Superior temporal gyrus (tissue), 1 donor: ENCODE data around the gene SLC6A1.

ENCODE experiments used
- DNase-seq: peaks from one replicate; pipeline ENCODE4 v3.0.0-alpha.2; 2016; ENCODE audit errors: extremely low spot score

SLC6A1 gene

DNA sequence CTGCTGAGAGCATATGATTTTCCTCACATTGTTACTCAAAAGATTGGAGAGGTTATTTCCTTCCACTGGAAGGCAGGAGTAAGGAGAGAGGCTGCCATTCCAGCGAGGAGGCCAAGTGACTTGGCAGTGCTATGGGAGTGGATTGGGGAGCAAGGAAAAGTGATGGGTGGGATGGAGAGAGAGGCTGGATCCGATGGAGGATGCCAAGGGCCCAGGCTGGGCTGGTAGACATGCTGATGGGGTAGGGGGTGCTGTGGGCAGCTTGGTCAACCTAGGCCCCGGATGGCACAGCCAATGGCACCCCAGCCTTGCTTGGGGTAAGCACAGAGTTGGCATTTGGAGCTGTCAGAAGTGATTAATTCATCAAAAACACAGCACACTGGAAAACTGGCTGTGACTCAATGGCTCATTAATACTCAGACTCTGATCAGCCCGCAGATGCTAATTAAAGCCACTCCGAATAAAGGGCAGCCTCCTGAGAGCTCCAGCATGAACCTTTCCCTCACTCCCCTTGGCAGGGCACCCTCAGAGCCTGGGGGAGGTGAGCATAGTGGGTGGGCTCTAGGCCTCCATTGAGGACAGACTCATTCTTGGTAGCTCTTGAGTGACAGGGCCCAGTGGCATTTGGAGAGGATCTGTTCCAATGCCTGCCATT, 22.1 kb upstream of the SLC6A1 start:
- DNase-seq = no peak

DNA sequence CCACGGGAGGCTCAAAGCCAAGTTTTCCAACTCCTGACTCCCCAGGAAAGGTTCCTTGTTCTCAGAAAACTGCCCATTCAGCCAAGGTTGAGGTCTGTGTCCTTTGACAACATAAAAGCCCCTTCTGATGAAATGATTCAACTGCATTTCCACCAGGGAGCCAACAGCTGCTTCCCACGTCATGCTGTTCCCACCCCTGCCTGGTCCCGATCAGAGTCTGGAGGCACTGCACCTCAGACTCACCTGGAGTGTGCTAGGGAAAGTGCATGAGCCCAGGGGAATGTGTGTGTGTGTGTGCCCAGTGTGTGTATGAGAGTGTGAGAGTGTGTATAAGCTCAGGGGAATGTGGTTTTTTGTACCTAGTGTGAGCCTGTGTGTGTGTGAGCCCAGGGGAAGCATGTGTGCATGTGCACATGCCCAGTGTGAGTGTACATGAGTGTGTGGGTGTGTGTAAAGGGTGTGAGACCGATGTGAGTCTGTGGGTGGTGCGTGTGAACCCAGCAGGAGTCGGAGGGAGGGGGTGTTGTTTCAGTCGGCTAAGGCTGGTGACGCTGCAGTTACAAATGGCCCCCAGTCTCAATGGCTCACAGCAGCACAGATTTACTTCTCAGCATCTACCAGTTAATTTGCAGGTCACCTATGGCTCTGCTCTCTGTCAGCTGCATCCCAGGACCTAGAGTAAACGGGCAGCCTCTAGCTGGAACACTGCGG, 20.3 kb upstream of the SLC6A1 start:
- no peak for DNase-seq

DNA sequence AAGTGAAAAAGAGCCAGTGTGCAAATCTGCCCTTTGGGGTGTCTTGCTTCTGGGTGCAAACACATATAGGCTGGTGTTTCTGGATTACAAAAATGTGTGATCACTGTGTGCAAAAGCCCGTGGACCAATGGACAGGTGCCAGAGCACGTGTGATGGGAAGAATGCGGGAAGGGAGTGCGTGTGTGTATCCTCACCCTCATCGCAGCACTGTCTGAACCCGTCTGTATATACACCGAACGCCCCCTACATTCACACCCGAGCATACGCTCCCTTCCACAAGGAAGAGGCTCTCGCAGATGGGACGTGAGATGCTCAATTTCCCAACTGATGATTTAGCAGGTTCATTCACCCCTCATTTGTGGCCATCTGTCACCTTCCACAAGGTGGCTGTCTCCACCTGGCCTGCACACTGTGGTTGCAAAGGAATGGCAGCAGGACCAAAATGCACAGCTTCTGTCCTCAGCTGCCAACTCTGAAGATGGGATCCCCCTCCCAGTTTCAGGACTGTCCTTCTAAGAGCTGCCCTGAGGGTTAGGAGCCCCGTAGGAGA, 19.4 kb upstream of the SLC6A1 start:
- DNase-seq = no peak

DNA sequence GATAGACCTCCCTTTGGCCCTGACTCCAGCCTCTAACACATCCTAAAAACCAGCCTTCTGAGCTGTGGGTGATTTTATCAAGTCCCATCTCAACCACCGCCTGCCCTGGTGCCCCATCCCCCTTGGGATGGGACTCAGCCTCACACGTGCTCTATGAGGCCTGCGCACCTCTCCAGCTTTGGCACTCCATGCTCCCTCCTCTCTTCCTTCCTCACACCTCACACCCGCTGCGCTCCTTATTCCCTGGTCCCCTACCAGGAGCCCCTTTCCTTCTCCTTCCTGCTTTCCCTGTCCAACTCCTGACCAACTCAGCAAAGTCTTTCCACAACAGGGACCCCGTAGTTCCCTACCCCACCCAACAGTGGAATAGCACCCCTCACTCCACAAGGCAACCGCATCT, 18.4 kb upstream of the SLC6A1 start:
- DNase-seq = no peak

DNA sequence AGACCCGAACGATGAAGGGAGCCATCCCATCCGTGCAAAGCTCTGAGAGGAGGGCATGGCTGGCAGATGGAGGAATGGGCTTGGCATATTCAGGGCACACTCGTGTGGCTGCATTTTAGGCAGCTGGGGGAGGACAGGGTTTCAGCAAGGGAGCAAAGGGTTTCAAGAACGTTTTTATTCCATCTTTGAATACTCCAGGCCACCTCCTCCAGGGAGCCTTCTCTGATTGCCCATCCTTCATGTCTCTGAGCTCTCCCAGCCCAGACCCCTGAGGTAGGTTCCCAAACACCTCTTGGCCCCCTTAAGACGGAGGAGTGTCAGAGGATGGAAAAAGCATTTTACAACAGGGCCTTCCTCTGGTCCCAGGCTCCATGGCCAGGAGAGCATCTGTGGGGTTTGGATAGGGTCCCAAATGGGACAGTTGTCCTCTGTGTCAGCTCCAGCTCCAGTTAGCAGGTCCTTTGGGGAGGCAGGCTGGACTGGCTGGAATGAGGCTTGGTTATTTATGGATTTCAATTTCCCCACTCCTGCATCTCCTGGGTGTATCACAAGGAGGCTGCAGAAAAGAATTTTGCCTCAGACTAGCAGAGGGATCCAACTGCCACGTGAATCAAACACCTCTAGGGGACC, 17.7 kb upstream of the SLC6A1 start:
- no peak for DNase-seq

DNA sequence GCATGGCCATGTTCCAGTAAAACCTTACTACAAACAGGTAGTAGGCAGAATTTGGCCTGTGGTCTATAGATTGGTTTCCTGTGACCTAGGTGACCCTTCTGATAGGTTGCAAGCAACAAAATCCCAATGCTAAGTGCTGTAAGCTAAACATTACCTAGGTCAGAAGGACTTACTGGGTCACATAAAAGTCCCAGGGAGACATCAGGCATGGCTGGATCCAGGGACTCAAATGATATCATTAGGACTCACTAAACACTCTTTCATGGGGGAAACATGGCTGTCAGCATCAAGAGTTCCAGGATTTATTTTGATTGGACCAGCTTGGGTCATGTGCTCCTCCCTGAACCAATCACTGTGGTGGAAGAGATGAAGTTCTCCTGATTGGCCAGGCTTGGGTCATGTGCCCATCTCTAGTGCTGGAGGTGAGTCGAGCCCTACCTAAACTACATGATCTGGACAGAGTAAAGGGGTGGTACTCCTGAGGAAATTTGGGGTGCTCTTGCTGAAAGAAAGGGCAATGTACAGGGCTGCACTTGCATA, 16.8 kb upstream of the SLC6A1 start:
- no peak for DNase-seq

DNA sequence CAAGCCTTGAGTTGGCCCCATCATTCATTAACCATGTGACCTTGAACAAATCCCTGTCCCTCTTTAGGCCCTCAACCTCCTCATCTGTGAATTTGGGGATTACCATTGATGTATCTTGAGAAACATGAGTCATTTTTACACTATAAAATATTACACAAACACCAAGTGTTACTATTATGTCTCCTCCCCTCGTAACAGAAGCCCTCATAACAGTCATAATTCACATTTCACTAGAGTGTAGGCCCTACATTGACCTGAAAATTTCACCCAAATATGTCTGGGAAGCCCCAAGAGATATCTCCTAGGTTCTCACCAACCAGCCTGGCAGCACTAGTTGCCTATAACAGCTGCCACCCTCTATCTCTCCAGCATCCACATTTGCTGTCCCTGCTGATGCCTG, 15.8 kb upstream of the SLC6A1 start:
- DNase-seq = no peak

DNA sequence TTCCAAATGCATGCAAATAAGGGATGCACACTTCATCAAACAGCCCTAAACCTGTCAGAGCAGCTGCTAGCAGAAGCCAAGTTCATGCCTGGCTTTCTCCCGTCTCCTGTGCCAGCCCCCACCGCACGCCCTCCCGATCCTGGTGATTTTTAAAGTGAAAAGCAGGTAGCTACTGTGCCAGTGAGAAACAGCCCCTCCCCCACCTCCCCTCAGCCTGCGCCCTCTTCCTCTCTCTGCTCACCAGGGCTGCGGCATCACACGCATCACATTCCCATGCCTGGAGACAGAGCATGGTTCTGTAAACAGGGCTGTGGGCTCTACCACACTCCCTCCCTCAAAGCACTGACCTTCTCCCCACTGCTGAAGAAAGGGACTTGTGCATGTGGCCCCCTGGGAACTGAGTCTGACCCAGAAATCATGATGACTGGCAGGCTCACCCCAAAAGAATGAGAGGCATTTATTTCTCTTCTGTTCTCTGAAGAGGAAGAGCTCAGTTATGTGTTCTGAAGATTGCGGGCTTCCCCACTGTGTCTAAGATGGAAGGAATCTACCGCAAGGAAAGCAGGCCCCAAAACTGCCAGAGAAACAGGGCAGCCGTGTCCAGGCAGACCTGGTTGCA, 14.5 kb upstream of the SLC6A1 start:
- DNase-seq = no peak

DNA sequence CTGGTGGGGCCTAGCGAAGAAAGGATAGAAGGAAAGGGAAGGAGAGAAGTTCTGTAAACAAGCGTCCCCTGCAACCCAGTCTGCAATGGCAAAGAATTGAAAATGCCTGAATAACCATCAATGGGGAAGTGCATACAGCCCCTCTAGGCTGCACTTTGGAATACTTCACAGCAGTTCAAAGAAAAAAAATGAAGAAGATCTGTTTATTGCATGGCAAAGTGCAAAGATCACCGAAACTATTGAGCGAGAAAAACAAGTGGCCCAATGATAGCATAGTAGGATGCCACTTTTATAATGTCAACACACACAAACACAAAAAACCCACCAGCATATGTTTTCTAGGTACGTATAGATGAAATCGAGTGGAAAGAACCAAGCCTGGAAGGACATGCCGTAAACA, 13.6 kb upstream of the SLC6A1 start:
- DNase-seq = no peak

DNA sequence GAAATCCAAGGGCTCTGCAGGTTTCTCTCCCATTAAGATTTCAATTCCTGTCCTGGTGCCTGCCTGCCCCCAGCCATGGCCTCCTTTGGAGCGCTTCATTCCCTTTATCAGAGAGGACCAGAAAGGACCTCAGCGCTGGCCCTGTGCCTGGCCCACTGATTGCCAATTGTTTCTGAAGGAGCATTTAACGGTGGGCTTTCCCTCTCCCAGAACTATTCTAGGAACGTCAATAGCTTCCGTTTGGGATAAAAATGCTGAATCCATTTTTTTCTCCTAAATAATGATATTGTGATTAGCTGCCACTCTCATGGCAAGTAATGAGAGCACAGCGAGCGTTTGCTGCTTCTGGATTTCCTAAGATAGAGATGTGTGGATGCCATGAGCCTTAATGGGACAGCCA, 12.2 kb upstream of the SLC6A1 start:
- no peak for DNase-seq

DNA sequence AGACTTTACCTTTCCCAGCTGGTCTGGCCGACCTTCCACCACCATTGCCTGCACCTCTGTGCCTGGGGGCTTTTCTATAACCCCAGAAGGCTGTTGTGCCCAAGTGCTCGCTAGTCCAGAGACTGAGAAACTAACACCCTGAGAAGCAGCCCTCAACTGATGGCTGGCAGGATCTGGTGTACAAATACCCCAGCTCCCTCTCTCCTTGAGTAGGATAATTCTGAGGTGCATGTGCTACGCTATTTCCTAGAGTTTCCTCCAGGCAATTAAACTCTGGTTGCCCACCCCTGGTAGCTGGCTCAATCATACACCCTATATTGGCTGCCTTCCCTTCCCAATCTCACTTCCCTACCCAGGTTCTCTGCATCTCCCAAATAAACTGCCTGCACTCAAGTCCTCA, 11.5 kb upstream of the SLC6A1 start:
- DNase-seq = no peak

DNA sequence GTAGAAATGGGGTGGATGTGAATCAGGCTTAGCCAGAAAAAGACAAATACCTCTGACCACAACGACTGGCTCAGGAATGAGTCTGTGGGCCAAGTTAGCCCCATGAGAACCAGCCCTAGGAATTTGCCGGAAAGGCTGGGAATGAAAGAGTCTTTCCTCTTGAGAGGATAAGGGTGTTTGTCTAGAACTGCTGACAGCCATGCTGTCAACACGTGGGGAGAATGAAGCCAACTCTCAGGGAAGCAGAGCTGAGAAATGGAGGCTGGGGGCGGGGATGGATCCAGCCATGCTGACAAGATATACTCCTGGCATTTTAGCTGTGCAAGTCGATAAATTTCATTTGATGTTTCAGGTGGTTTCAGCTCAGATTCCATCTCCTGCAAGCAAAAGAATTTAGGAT, 10.6 kb upstream of the SLC6A1 start:
- no peak for DNase-seq

DNA sequence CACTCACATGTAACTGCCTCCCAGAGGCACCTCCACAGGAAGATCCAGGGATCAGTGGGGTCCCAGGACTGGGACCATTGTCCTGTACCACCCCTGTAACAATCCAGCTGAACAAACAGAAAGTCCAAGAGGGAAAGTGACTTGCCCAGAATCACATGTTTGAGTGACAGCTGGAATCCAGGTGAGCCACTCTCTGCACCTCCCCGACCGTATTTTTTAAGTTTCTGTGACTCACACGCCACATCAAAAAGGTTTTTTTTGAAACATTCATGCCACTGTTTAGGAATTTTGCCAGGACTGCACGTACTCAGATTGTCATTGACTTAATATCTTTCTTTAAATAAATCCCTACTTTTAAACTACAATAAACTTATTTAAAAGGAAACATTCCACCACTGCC, 9.8 kb upstream of the SLC6A1 start:
- DNase-seq = peak; percentile 38

DNA sequence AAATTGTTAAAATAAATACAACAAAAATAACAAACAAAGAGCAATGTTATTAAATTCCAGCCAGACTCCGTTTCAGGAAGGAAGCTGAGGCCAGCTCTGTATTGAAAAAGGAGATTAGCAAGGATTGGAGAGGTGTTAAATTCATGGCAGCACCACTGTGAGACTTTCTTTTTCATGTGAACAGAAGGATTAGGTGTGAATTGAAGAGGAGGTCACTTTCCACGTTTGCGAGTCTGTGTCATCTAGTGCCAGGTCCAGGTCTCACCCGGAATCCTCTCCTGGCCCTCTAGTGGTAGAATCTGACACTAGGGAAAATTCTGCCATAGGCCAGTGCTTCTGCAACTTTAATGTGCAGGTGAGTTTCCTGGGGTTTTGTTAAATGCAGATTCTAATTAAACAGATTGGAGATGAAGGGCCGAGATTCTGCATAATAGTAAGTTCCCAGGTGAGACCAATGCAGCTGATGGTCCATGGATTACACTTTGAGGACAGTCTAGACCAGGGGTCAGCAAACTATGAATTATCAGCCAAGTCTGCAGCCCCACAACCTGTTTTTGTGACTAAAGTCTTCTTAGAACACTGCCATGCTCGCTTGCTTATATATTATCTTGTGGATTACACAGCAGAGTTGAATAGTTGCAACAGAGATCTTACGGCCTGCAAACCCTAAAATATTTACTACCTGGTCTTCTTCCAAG, 9.2 kb upstream of the SLC6A1 start:
- peak; percentile 88 for DNase-seq

DNA sequence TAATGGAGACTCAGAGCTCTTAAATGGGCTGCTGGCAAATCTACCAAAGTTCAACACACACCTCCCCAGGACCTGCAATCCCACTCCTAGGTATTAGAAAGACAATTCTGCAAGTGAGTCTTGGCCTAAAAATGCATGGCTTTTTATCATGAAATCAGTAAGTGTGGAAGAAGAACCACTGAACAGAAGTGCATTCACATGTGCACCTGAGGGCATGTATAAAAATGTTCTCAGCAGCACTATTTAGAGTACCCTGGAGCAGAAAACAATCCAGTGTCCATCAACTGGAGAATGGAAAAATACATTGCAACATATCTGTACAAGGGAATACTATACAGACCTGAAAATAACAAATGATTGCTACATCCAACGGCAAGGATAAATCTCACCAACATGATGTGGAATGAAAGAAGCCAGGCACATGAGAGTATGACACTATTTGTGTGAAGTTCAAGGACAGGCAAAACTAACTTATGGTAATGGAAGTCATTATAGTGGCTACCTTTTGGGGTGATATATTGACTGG, 8.1 kb upstream of the SLC6A1 start:
- DNase-seq = no peak

DNA sequence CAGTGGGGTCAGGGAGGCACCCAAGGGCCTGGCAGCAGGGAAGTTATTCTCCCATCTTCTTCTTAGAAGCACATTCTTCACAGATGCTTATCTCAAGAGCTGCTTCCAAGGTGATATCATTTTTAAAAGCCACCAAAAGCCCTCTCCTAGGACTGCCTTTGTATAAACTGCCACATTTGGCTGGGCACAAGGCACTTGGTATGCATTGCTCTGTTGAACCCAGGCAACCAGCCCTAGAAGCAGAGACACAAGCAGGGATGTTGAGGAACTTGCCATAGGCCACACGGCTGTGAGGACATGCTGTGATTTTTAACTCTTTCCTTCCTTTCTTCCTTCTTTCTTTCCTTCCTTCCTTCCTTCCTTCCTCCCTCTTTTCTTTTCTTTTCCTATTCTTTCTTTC, 7.4 kb upstream of the SLC6A1 start:
- DNase-seq = no peak

DNA sequence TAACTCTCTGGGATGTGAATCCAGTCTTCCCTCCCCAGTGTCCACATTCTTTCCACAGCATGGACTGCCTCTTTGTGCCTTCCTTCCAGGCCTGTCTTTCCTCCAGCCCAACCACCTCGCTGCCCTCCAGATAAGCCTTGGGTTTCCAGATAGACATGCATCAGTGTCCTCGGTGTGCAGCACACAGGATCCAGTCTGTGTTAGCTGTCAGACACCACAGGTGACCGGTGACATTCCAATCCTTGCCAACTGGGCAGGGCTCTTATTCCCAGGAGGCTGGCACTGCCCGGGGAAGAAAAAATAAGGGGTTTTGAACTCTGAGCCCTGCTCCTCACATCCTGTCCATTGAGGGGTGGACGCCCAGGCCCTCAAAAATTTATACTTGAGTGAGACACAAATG, 6.0 kb upstream of the SLC6A1 start:
- DNase-seq = no peak

DNA sequence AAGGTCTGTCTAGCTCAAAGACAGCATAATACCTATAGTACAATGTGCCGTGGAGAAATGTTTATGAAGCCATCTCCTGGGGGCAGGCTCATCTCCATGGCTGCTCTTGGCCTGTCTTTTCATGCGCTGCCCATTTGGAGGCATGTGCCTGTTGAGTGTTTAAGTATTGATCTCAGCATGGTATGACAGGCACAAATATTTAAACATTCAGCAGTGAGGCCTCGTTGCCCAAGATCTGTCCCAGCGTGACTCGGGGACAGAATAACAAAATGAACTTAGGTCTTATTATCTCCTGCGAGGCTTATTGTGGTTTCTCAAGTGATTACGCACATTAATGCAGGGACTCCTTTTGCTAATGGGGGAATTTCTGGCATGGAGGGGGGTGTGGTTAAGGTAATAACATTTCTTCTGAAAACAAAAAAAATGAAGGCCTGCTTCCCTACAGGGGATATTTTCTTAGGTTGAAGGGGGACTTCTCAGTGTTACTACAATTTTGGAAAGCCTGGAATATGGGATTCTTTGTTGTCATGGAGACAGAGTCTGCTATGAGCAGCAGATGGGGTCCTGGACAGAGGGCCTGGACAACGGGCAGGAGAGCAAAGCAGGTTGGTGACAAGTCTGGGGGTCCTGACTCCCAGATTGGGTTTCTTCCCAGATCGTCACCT, 4.4 kb upstream of the SLC6A1 start:
- no peak for DNase-seq

DNA sequence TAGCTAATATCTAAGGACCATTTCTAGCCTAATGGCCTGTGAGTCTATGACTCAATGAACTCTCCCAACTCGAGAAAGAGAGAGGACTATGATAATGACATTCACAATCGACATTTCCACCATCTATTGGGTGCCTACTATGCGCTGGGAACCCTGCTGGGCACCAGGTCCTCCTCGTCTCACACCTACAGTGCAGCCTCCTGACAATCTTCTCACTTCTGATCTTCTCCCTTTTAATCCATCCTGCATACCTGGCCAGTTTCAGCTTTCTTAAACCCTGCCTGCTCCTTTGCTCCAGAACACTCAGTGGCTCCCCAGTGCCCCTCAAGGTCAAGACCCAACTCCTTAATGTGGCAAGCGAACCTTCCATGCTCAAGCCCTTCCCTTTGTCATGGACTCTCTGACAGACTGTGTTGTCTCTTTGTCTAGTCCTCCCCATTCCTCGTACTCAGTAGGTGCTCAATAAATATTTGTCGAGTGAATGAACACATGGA, 3.5 kb upstream of the SLC6A1 start:
- DNase-seq = no peak

DNA sequence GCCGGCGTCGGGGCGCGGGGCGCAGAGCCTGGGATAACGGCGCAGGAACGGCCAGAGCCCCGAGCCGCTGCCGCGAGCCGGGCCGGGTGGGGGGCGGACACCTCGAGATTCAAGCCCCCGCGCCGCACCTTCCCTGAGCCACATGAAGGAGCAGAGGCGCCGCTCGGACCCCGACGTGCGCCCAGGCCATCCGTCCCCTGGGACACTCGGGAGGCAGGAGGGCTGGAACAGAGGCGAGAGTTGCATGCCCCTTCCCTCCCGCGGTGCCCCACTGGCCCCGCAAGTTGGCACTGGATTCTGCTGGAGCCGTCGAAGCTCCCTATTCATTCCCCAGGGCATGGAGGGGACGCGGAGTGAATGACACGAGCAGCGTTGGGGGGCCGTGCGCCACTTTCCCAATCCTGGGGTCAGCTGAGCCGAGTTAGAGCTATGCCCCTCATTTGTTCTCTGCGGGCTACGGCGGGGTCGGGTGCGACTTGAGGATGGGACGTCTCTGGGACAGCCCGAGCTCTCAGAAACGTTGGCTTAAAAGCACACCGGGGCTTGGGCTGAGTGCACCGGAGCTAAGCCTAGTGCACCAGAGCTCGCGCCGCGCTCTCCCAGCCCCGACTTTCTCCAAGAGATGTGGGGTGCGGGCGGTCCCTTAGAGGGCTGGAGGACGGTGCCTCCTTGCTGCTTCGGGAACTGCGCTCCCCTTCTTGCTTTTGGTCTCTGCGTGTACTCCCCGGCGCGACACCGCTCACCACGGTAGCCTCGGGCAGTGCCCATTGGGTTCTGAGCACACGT, 588 bp downstream of the SLC6A1 start:
- DNase-seq = no peak
